Neural progenitor cell (in vitro differentiated cells): ENCODE results near the gene TOX2. TPM values are rescaled to one million over a fixed set of nuclear protein-coding genes. Genes with fewer than 3 reads are reported as not detected.
A peak's percentile ranks its signal among the peaks of the same experiment; 100 is the strongest.

Source experiments
- DNase-seq: peaks from one replicate; pipeline ENCODE4 v3.0.0-alpha.2; 2016; ENCODE audit warnings: low spot score
- H2AFZ ChIP-seq: fragments of 200-600 bp; sonication (generic); replicated peaks from 2 replicates; pipeline ENCODE4 v1.6.1; 2016; ENCODE audit warnings: antibody characterized with exemption
- H3F3A ChIP-seq: fragments of 200-600 bp; sonication (generic); 2 replicates; pipeline ENCODE4 v1.6.1; 2016; ENCODE audit warnings: antibody characterized with exemption, low read depth
- H3K27ac ChIP-seq: fragments of 200-600 bp; sonication (generic); 2 replicates; pipeline ENCODE4 v1.5.1; 2016; ENCODE audit warnings: mild to moderate bottlenecking
- H3K27me3 ChIP-seq: fragments of 200-600 bp; sonication (generic); 2 replicates; pipeline ENCODE4 v1.6.1; 2016; ENCODE audit warnings: mild to moderate bottlenecking, moderate library complexity
- H3K36me3 ChIP-seq: fragments of 200-600 bp; sonication (generic); 2 replicates; pipeline ENCODE4 v1.5.1; 2016
- H3K4me1 ChIP-seq: fragments of 200-600 bp; sonication (generic); 2 replicates; pipeline ENCODE4 v1.6.1; 2016; ENCODE audit warnings: mixed run types
- H3K4me2 ChIP-seq: fragments of 200-600 bp; sonication (generic); 2 replicates; pipeline ENCODE4 v1.6.1; 2016
- H3K4me3 ChIP-seq: fragments of 200-600 bp; sonication (generic); 2 replicates; pipeline ENCODE4 v1.5.1; 2016
- H3K79me2 ChIP-seq: fragments of 200-600 bp; sonication (generic); 2 replicates; pipeline ENCODE4 v1.6.1; 2016; ENCODE audit warnings: low read depth
- H3K9ac ChIP-seq: fragments of 200-600 bp; sonication (generic); 2 replicates; pipeline ENCODE4 v1.6.1; 2016
- H3K9me3 ChIP-seq: fragments of 200-600 bp; sonication (generic); 2 replicates; pipeline ENCODE4 v1.5.1; 2016; ENCODE audit warnings: low read depth
- H4K20me1 ChIP-seq: fragments of 200-600 bp; sonication (generic); 2 replicates; pipeline ENCODE4 v1.6.1; 2016; ENCODE audit warnings: low read depth
- H3K27ac Mint-ChIP-seq: 3 replicates; pipeline ENCODE4 v1.8.0; 2021; ENCODE audit warnings: mixed read lengths
- H3K27me3 Mint-ChIP-seq: 2 replicates; pipeline ENCODE4 v1.8.0; 2022; ENCODE audit warnings: low read depth, mild to moderate bottlenecking, inconsistent platforms, moderate library complexity, mixed read lengths; ENCODE audit not compliant: insufficient read depth
- H3K36me3 Mint-ChIP-seq: 3 replicates; pipeline ENCODE4 v1.8.0; 2021; ENCODE audit warnings: mixed read lengths
- H3K4me1 Mint-ChIP-seq: 3 replicates; pipeline ENCODE4 v1.8.0; 2021; ENCODE audit warnings: mixed read lengths
- H3K4me3 Mint-ChIP-seq: 3 replicates; pipeline ENCODE4 v1.8.0; 2021; ENCODE audit warnings: mild to moderate bottlenecking, moderate library complexity, mixed read lengths
- H3K9me3 Mint-ChIP-seq: 3 replicates; pipeline ENCODE4 v1.8.0; 2020; ENCODE audit warnings: mixed read lengths
- EZH2 ChIP-seq: fragments of 200-600 bp; sonication (generic); IDR thresholded peaks from 2 replicates; pipeline ENCODE4 v1.6.1; 2017; ENCODE audit warnings: antibody characterized with exemption, mild to moderate bottlenecking, moderate library complexity
- EZH2phosphoT487 ChIP-seq: fragments of 200-600 bp; sonication (generic); IDR thresholded peaks from 2 replicates; pipeline ENCODE4 v1.6.1; 2017; ENCODE audit warnings: antibody characterized with exemption
- total RNA-seq: library from RNA; depleted of rRNA; stranded (reverse); fragments of >200 nt; gene quantifications from 2 replicates; pipeline ENCODE4 v1.2.3, GENCODE V29; 2015; ENCODE audit warnings: low replicate concordance
- TF ChIP-seq, protein P1 (sequence below): fragments of 200-600 bp; sonication (generic); IDR thresholded peaks from 2 replicates; pipeline ENCODE4 v1.5.1; 2017; ENCODE audit warnings: antibody characterized with exemption, mild to moderate bottlenecking

The TOX2 gene
- total RNA-seq, 1 donor from 2014 or later, result not detected

DNA sequence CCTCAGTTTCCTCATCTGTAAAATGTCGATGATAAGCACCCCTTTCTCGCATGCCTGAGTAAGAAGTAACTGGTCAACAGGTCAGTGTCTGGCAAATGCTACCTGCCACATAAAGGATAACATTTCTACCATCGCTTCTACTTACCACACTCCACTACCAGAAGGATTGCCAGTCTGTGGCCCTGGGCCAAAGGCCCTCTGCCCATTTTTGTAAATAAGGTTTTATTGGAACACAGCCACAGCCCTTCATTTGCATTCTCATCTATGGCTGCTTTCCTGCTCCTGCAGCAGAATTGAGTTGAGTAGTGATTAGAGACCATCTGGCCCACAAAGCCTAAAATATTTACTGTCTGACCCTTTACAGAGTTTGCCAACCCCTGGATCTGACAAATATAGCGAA is 121.8 kb downstream of the TOX2 start:
- Mint-ChIP-seq H3K27ac (no peak overlapping the region), H3K4me1 (peaks cover 22% of the 10 kb centered on the region), H3K36me3 (no peaks in the 10 kb centered on the region), H3K9me3 (no peaks in the 10 kb centered on the region), H3K27me3 (peaks cover 15% of the 10 kb centered on the region), H3K4me3 (no peak overlapping the region)
- H3K9me3 ChIP-seq, result no peaks in the 10 kb centered on the region
- no peaks in the 10 kb centered on the region for H3F3A ChIP-seq
- no peaks in the 10 kb centered on the region for H4K20me1 ChIP-seq
- H3K9ac ChIP-seq, result no peak overlapping the region
- DNase-seq, result no peak
- no peak overlapping the region for H2AFZ ChIP-seq
- H3K79me2 ChIP-seq, result no peaks in the 10 kb centered on the region
- no peak overlapping the region for H3K27ac ChIP-seq
- TF ChIP-seq EZH2phosphoT487, result no peak
- TF ChIP-seq, protein P1, sequence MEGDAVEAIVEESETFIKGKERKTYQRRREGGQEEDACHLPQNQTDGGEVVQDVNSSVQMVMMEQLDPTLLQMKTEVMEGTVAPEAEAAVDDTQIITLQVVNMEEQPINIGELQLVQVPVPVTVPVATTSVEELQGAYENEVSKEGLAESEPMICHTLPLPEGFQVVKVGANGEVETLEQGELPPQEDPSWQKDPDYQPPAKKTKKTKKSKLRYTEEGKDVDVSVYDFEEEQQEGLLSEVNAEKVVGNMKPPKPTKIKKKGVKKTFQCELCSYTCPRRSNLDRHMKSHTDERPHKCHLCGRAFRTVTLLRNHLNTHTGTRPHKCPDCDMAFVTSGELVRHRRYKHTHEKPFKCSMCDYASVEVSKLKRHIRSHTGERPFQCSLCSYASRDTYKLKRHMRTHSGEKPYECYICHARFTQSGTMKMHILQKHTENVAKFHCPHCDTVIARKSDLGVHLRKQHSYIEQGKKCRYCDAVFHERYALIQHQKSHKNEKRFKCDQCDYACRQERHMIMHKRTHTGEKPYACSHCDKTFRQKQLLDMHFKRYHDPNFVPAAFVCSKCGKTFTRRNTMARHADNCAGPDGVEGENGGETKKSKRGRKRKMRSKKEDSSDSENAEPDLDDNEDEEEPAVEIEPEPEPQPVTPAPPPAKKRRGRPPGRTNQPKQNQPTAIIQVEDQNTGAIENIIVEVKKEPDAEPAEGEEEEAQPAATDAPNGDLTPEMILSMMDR, result no peak
- TF ChIP-seq EZH2, result no peak
- no peaks in the 10 kb centered on the region for H3K36me3 ChIP-seq
- no peaks in the 10 kb centered on the region for H3K27me3 ChIP-seq
- H3K4me3 ChIP-seq, result no peak overlapping the region
- peaks cover 4% of the 10 kb centered on the region for H3K4me1 ChIP-seq
- no peak overlapping the region for H3K4me2 ChIP-seq

DNA sequence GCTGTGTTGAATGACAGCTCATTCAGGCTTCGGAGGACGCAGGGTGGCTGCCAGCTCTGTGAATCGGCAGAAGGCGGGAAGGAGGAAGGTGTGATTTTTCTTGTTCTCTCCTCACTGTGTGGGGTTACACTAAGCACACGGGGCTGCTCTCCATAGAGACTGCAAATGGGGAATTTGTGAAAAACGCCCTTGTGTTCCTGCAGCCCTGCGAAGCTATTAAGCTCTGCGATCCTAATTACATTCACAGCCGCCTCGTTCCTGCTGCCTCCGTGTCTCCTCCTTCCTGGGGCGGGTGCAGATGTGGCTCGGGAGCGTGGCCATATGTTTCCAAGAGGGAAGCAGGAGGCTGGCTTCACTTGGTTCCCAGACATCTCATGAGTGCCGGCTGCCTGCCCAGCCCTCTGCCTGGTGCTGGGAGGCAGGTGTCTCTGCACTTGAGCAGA is 124.0 kb downstream of the TOX2 start:
- Histone ChIP-seq H4K20me1 (no peaks in the 10 kb centered on the region), H3K4me3 (no peak overlapping the region), H2AFZ (no peak overlapping the region), H3K4me2 (no peak overlapping the region), H3F3A (no peaks in the 10 kb centered on the region), H3K9ac (no peak overlapping the region), H3K4me1 (no peaks in the 10 kb centered on the region), H3K9me3 (no peaks in the 10 kb centered on the region), H3K27me3 (no peaks in the 10 kb centered on the region), H3K36me3 (no peaks in the 10 kb centered on the region), H3K79me2 (no peaks in the 10 kb centered on the region), H3K27ac (no peak overlapping the region)
- Mint-ChIP-seq H3K27ac (peak overlapping the region; percentile 2), H3K4me1 (peaks cover 2% of the 10 kb centered on the region), H3K9me3 (no peaks in the 10 kb centered on the region), H3K27me3 (peaks cover 13% of the 10 kb centered on the region), H3K36me3 (no peaks in the 10 kb centered on the region), H3K4me3 (no peak overlapping the region)
- TF ChIP-seq, protein P1, result no peak
- TF ChIP-seq EZH2phosphoT487 (no peak), EZH2 (no peak)
- DNase-seq, result no peak

DNA sequence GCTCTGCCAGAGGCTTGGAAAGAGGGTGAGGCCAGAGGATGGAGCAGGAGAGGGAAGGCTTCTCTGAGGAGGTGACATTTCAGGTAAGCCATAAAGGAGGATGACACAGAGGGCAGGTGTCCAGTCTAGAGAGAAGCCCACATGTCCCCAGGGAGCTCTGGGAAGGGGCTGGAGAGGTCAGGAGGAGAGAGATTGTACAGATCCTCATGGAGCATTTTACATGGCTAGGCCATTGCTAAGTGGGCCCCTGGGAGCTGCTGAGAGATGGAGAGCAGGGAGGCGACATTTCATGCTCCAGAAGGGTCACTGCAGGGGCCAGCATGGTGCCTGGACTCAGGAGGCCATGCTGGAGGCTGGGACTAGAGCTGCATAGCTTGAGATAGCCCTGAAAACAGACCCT is 124.5 kb downstream of the TOX2 start:
- no peak overlapping the region for H3K4me2 ChIP-seq
- no peaks in the 10 kb centered on the region for H3K9me3 ChIP-seq
- Mint-ChIP-seq H3K27me3 (peaks cover 9% of the 10 kb centered on the region), H3K36me3 (no peaks in the 10 kb centered on the region), H3K27ac (peak overlapping the region; percentile 2), H3K4me1 (peaks cover 2% of the 10 kb centered on the region), H3K9me3 (no peaks in the 10 kb centered on the region), H3K4me3 (no peak overlapping the region)
- DNase-seq, result no peak
- H3F3A ChIP-seq, result no peaks in the 10 kb centered on the region
- no peaks in the 10 kb centered on the region for H3K36me3 ChIP-seq
- H3K4me3 ChIP-seq, result no peak overlapping the region
- no peaks in the 10 kb centered on the region for H4K20me1 ChIP-seq
- H3K27me3 ChIP-seq, result no peaks in the 10 kb centered on the region
- H3K4me1 ChIP-seq, result no peaks in the 10 kb centered on the region
- H2AFZ ChIP-seq, result no peak overlapping the region
- no peaks in the 10 kb centered on the region for H3K79me2 ChIP-seq
- H3K9ac ChIP-seq, result no peak overlapping the region
- no peak overlapping the region for H3K27ac ChIP-seq
- TF ChIP-seq, protein P1, result no peak

DNA sequence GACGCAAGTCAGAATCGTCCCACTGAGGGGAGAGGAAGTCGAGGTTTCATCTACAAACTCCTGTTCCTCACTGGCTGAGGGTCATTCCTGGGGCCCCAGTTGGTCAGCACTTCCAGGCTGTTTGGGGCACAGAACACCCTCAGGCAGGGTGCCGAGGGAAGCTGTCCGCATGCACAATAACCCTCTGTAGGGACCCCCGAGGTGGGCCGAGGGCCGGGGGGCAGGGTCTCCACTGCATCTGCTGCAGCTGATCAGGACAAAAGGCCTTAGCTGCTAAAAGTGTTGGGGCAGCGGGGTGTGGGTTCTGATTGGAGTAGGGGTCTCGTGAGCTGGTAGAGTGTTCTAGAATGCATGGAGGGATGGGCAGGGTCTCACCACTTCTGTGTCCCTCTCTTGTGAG is 125.1 kb downstream of the TOX2 start:
- H3K27ac ChIP-seq, result no peak overlapping the region
- no peaks in the 10 kb centered on the region for H3K9me3 Mint-ChIP-seq
- H3K79me2 ChIP-seq, result no peaks in the 10 kb centered on the region
- no peak overlapping the region for H3K4me3 Mint-ChIP-seq
- H3K4me1 ChIP-seq, result no peaks in the 10 kb centered on the region
- H3K27me3 ChIP-seq, result no peaks in the 10 kb centered on the region
- H2AFZ ChIP-seq, result no peak overlapping the region
- H3K4me3 ChIP-seq, result no peak overlapping the region
- no peaks in the 10 kb centered on the region for H3K36me3 Mint-ChIP-seq
- TF ChIP-seq, protein P1, result no peak
- TF ChIP-seq EZH2phosphoT487, result no peak
- no peaks in the 10 kb centered on the region for H3K9me3 ChIP-seq
- H3F3A ChIP-seq, result no peaks in the 10 kb centered on the region
- no peak overlapping the region for H3K9ac ChIP-seq
- no peak overlapping the region for H3K4me2 ChIP-seq
- peaks cover 2% of the 10 kb centered on the region for H3K4me1 Mint-ChIP-seq
- no peak overlapping the region for H3K27ac Mint-ChIP-seq
- no peaks in the 10 kb centered on the region for H3K36me3 ChIP-seq
- no peaks in the 10 kb centered on the region for H4K20me1 ChIP-seq
- DNase-seq, result no peak
- H3K27me3 Mint-ChIP-seq, result peaks cover 9% of the 10 kb centered on the region
